ENCODE measurements around the gene SLC16A11.

Gene SLC16A11

GRCh38 chr17:7026471-7027115 lies 17.3 kb downstream of the SLC16A11 start:
- Histone ChIP-seq H3K4me2 (ENCODE audit: low read length) (no peak overlapping the region), H3K9me3 (ENCODE audit: low read length) (no peaks in the 10 kb centered on the region), H3K4me3 (ENCODE audit: low read depth, low read length, poor library complexity, severe bottlenecking) (no peak overlapping the region), H3F3A (ENCODE audit: insufficient read depth, low read length) (no peaks in the 10 kb centered on the region), H3K27me3 (ENCODE audit: insufficient read depth, low read length) (no peaks in the 10 kb centered on the region), H3K4me1 (ENCODE audit: insufficient read depth, low read length, severe bottlenecking) (peaks cover 13% of the 10 kb centered on the region), H3K79me2 (ENCODE audit: insufficient read depth, low read length) (no peaks in the 10 kb centered on the region), H4K20me1 (ENCODE audit: insufficient read depth, low read length) (no peaks in the 10 kb centered on the region), H3K36me3 (ENCODE audit: insufficient read depth, low read length) (no peaks in the 10 kb centered on the region), H3K27ac (ENCODE audit: low read depth, low read length, poor library complexity, severe bottlenecking) (no peak overlapping the region), H3K9me2 (ENCODE audit: low read depth, low read length) (no peaks in the 10 kb centered on the region), H2AFZ (ENCODE audit: low read length) (no peak overlapping the region), H3K9ac (ENCODE audit: low read length) (no peak overlapping the region)
- TF ChIP-seq EZH2 (IDR thresholded peaks at IDR 0.05; ENCODE audit: borderline replicate concordance, low read length) (no peak), CTCF (IDR thresholded peaks at IDR 0.05; ENCODE audit: low read length) (no peak)

- no peak for TF ChIP-seq EZH2 (IDR thresholded peaks at IDR 0.05; ENCODE audit: borderline replicate concordance, low read length)
- TF ChIP-seq CTCF (IDR thresholded peaks at IDR 0.05; ENCODE audit: low read length): no peak
- H3K4me2 ChIP-seq (ENCODE audit: low read length): no peak overlapping the region
- no peak overlapping the region for H2AFZ ChIP-seq (ENCODE audit: low read length)
- no peaks in the 10 kb centered on the region for H3K27me3 ChIP-seq (ENCODE audit: insufficient read depth, low read length)
- H3K9ac ChIP-seq (ENCODE audit: low read length): no peak overlapping the region
- H3K9me2 ChIP-seq (ENCODE audit: low read depth, low read length): no peaks in the 10 kb centered on the region
- H3K79me2 ChIP-seq (ENCODE audit: insufficient read depth, low read length): no peaks in the 10 kb centered on the region
- H4K20me1 ChIP-seq (ENCODE audit: insufficient read depth, low read length): no peaks in the 10 kb centered on the region
- no peaks in the 10 kb centered on the region for H3F3A ChIP-seq (ENCODE audit: insufficient read depth, low read length)
- peaks cover 14% of the 10 kb centered on the region for H3K4me1 ChIP-seq (ENCODE audit: insufficient read depth, low read length, severe bottlenecking)
- H3K4me3 ChIP-seq (ENCODE audit: low read depth, low read length, poor library complexity, severe bottlenecking): no peak overlapping the region
- no peaks in the 10 kb centered on the region for H3K9me3 ChIP-seq (ENCODE audit: low read length)
- no peaks in the 10 kb centered on the region for H3K36me3 ChIP-seq (ENCODE audit: insufficient read depth, low read length)
- no peak overlapping the region for H3K27ac ChIP-seq (ENCODE audit: low read depth, low read length, poor library complexity, severe bottlenecking)
These were observed 18.6 kb downstream of the SLC16A11 start for GRCh38 chr17:7025245-7025644.

- no peaks in the 10 kb centered on the region for H4K20me1 ChIP-seq (ENCODE audit: insufficient read depth, low read length)
- H3K9me2 ChIP-seq (ENCODE audit: low read depth, low read length): no peaks in the 10 kb centered on the region
- H3K4me2 ChIP-seq (ENCODE audit: low read length): no peak overlapping the region
- no peaks in the 10 kb centered on the region for H3F3A ChIP-seq (ENCODE audit: insufficient read depth, low read length)
- no peak for TF ChIP-seq EZH2 (IDR thresholded peaks at IDR 0.05; ENCODE audit: borderline replicate concordance, low read length)
- H3K4me1 ChIP-seq (ENCODE audit: insufficient read depth, low read length, severe bottlenecking): peaks cover 14% of the 10 kb centered on the region
- H3K79me2 ChIP-seq (ENCODE audit: insufficient read depth, low read length): no peaks in the 10 kb centered on the region
- H2AFZ ChIP-seq (ENCODE audit: low read length): no peak overlapping the region
- no peak overlapping the region for H3K4me3 ChIP-seq (ENCODE audit: low read depth, low read length, poor library complexity, severe bottlenecking)
- H3K27ac ChIP-seq (ENCODE audit: low read depth, low read length, poor library complexity, severe bottlenecking): no peak overlapping the region
- H3K9me3 ChIP-seq (ENCODE audit: low read length): no peaks in the 10 kb centered on the region
- no peaks in the 10 kb centered on the region for H3K27me3 ChIP-seq (ENCODE audit: insufficient read depth, low read length)
- no peak overlapping the region for H3K9ac ChIP-seq (ENCODE audit: low read length)
- H3K36me3 ChIP-seq (ENCODE audit: insufficient read depth, low read length): no peaks in the 10 kb centered on the region
These were observed 19.5 kb downstream of the SLC16A11 start for GRCh38 chr17:7024402-7024785.
